ENCODE measurements around the gene HPS5.

Gene HPS5, protein sequence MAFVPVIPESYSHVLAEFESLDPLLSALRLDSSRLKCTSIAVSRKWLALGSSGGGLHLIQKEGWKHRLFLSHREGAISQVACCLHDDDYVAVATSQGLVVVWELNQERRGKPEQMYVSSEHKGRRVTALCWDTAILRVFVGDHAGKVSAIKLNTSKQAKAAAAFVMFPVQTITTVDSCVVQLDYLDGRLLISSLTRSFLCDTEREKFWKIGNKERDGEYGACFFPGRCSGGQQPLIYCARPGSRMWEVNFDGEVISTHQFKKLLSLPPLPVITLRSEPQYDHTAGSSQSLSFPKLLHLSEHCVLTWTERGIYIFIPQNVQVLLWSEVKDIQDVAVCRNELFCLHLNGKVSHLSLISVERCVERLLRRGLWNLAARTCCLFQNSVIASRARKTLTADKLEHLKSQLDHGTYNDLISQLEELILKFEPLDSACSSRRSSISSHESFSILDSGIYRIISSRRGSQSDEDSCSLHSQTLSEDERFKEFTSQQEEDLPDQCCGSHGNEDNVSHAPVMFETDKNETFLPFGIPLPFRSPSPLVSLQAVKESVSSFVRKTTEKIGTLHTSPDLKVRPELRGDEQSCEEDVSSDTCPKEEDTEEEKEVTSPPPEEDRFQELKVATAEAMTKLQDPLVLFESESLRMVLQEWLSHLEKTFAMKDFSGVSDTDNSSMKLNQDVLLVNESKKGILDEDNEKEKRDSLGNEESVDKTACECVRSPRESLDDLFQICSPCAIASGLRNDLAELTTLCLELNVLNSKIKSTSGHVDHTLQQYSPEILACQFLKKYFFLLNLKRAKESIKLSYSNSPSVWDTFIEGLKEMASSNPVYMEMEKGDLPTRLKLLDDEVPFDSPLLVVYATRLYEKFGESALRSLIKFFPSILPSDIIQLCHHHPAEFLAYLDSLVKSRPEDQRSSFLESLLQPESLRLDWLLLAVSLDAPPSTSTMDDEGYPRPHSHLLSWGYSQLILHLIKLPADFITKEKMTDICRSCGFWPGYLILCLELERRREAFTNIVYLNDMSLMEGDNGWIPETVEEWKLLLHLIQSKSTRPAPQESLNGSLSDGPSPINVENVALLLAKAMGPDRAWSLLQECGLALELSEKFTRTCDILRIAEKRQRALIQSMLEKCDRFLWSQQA

DNA sequence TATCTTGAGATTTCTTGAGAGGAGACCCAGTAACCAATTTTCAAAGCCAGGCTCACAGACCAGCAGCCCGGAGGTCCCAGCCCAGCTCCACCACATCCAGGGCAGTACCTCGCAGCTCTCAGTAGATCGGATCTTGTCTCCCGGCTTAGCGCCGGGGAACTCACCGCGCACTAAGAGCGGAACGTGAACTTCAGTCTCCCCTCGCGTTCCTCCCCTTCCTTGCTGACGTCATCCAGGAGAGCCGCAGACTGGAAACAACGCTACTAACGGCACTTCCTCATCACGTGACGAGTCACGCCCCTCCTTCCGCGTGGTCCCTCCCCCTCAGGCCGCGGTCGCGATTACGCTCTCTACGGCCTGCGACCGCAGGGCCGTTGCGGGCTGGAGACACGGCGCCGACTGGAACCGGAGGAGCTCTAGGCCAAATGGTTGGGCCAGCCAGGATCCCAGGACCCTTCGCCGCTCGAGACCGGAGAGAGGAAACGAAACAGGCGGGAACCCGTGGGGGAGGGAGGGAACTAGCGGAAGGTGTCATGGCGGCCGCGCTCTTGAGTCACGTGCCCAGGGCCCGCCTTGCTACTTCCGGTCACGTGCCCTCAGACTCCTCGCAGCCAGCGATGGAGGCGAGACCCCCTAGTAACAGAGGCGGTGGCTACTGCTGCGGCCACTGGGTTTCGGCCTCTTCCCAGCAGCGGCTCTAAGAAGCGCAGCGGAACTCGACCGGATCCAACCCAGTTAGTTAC, at the start of gene HPS5, which contains the start of gene GTF2H1:
HPS5 (minus strand) TSS at position 172 of the 743 bp plus-strand sequence. CDS start 4,282 bp downstream, outside the sequence.
GTF2H1 (plus strand) TSS at position 599 of the 743 bp plus-strand sequence. CDS start 10,508 bp downstream, outside the sequence.
- peak within 1 kb of the TSS; percentile 97 for H3K4me3 ChIP-seq (ENCODE audit: low read length)
- DNase-seq (ENCODE audit: low read depth), result peak; percentile 96
- TF ChIP-seq, protein P1, sequence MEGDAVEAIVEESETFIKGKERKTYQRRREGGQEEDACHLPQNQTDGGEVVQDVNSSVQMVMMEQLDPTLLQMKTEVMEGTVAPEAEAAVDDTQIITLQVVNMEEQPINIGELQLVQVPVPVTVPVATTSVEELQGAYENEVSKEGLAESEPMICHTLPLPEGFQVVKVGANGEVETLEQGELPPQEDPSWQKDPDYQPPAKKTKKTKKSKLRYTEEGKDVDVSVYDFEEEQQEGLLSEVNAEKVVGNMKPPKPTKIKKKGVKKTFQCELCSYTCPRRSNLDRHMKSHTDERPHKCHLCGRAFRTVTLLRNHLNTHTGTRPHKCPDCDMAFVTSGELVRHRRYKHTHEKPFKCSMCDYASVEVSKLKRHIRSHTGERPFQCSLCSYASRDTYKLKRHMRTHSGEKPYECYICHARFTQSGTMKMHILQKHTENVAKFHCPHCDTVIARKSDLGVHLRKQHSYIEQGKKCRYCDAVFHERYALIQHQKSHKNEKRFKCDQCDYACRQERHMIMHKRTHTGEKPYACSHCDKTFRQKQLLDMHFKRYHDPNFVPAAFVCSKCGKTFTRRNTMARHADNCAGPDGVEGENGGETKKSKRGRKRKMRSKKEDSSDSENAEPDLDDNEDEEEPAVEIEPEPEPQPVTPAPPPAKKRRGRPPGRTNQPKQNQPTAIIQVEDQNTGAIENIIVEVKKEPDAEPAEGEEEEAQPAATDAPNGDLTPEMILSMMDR (conservative IDR thresholded peaks at IDR 0.05; ENCODE audit: low read depth, low read length), result no peak

DNA sequence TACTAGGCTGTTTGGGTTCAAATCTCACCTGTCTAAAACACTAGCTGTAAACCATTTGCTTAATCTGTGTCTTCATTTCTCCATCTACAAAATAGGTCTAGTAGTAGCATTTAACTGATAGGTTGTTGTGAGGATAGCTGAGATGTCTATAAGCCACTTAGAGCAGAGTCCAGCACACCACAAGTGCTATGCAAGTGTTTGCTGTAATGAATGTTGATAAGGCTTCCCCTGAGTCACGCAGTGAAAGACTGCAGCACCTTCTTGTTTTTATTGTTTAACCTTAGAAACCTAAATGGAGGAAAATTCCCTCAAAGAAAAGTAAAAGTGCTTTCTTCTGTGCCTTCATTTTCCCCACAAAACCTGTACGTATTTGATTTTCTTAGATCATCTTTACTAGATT, 49.3 kb upstream of the HPS5 start:
- no peak overlapping the region for H3K4me3 ChIP-seq (ENCODE audit: low read length)
- DNase-seq (ENCODE audit: low read depth), result no peak
- TF ChIP-seq, protein P1 (conservative IDR thresholded peaks at IDR 0.05; ENCODE audit: low read depth, low read length), result no peak

DNA sequence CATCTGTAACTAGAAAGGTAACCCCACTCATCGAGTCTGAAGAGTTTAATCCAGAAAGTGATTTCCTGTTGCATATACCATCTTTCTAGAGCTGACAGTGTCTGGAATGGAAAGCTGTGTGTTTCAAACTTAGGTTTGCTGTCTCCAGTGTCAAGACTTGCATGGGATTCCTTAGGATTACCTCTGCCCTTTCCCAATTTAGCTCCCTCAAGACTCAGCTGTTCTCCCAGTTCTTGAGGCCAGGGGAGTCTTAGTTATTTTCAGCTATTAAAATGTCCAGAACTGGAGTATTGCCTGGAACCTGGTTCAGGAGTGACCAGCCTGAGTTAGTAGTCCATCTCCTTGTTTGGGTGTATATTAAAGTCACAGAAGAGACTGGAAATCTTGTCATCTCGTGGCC, 47.5 kb upstream of the HPS5 start:
- no peak for DNase-seq (ENCODE audit: low read depth)
- TF ChIP-seq, protein P1 (conservative IDR thresholded peaks at IDR 0.05; ENCODE audit: low read depth, low read length), result no peak
- no peak overlapping the region for H3K4me3 ChIP-seq (ENCODE audit: low read length)

DNA sequence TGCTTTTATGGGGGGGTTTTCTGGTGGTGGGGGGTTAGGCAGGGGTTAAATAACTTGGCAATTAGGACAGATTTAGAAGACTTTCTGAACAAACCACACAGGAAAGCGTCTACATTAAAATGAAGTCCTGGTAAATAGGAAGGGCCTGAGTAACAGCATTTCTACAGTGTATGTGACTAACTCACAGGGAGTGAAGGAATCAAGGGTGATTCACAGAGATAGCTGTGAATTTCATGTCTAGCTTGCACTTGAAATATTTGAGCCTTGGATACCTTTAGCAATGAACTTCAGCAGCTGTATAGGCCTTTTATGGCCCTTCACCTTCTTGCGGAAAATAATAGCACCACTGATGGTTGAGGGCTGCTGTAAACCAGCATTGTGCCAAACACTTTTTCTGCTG, 46.3 kb upstream of the HPS5 start:
- H3K4me3 ChIP-seq (ENCODE audit: low read length), result no peak overlapping the region
- TF ChIP-seq, protein P1 (conservative IDR thresholded peaks at IDR 0.05; ENCODE audit: low read depth, low read length), result no peak
- no peak for DNase-seq (ENCODE audit: low read depth)

DNA sequence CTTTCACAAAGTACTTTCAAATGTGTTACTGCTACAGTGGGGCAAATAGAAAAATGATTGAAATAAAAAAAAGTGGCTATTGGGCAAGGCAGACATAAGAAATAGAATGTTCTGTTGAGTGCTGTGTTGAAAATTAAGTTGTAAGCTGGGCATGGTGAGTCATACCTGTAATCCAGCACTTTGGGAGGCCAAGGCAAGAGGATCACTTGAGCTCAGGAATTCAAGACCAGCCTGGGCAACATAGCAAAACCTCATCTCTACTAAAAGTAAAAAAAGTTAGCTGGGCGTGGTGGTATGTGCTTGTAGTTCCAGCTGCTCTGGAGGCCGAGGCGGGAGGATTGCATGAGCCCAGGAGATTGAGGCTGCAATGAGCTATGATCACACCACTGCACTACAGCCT, 45.5 kb upstream of the HPS5 start:
- TF ChIP-seq, protein P1 (conservative IDR thresholded peaks at IDR 0.05; ENCODE audit: low read depth, low read length), result no peak
- H3K4me3 ChIP-seq (ENCODE audit: low read length), result no peak overlapping the region
- no peak for DNase-seq (ENCODE audit: low read depth)

DNA sequence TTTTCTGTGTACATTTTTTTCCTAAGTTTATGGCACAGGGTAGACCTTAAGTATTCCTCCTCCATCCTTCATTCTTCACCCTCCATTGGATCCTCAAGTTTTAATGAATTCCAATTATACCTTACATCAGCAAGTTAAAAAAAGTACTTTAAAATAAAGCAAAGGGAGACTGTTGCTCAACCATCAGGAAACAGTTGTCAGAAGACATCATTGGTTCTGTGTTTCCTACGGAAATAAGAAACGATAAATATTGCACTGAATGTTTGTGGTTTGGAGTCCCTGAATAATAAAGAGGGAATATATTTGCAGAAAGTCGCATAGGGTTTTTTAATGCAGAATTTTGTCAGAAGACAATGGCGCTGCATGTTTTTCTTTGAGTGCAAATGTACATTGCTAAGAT, 44.3 kb upstream of the HPS5 start:
- TF ChIP-seq, protein P1 (conservative IDR thresholded peaks at IDR 0.05; ENCODE audit: low read depth, low read length), result no peak
- no peak for DNase-seq (ENCODE audit: low read depth)
- no peak overlapping the region for H3K4me3 ChIP-seq (ENCODE audit: low read length)

Data from retinal pigment epithelial cell (primary cell).